DMS53 (cell line): ENCODE results near the gene PLEKHH3.
A peak's percentile ranks its signal among the peaks of the same experiment; 100 is the strongest.

Experiments
- DNase-seq: peaks from one replicate; lab custom pipeline; 2025; lab: John Stamatoyannopoulos, UW

PLEKHH3 gene

GRCh38 chr17:42685831-42686230 is 9.0 kb upstream of the PLEKHH3 start:
- DNase-seq = no peak

- DNase-seq = no peak
Observed at GRCh38 chr17:42684929-42685556, 8.2 kb upstream of the PLEKHH3 start.

- peak; percentile 36 for DNase-seq
Observed at GRCh38 chr17:42683407-42684034, 6.7 kb upstream of the PLEKHH3 start.

GRCh38 chr17:42682722-42683403 is 6.1 kb upstream of the PLEKHH3 start:
- DNase-seq = peak; percentile 89

GRCh38 chr17:42681976-42682721 is 5.4 kb upstream of the PLEKHH3 start, which contains the start of gene CNTNAP1:
CNTNAP1 (plus strand) TSS chr17:42682531; CDS start chr17:42682830, 299 bp downstream.
- DNase-seq = peak; percentile 89

- peak; percentile 70 for DNase-seq
Observed at GRCh38 chr17:42680331-42680808, 3.6 kb upstream of the PLEKHH3 start.

- DNase-seq = peak; percentile 97
Observed at GRCh38 chr17:42679492-42680330, 2.9 kb upstream of the PLEKHH3 start.

- peak; percentile 78 for DNase-seq
Observed at GRCh38 chr17:42678951-42679491, 2.2 kb upstream of the PLEKHH3 start.

GRCh38 chr17:42677921-42678781 is 1.4 kb upstream of the PLEKHH3 start:
- peak; percentile 98 for DNase-seq

GRCh38 chr17:42677012-42677857 is 441 bp upstream of the PLEKHH3 start:
- DNase-seq = peak; percentile 100

GRCh38 chr17:42675965-42676423 is 800 bp downstream of the PLEKHH3 start:
- peak; percentile 86 for DNase-seq

- peak; percentile 64 for DNase-seq
Observed at GRCh38 chr17:42675348-42675964, 1.3 kb downstream of the PLEKHH3 start.

GRCh38 chr17:42674755-42675347 is 1.9 kb downstream of the PLEKHH3 start:
- peak; percentile 67 for DNase-seq

- DNase-seq = peak; percentile 33
Observed at GRCh38 chr17:42673885-42674754, 2.7 kb downstream of the PLEKHH3 start.

GRCh38 chr17:42673266-42673884 is 3.4 kb downstream of the PLEKHH3 start:
- no peak for DNase-seq

- no peak for DNase-seq
Observed at GRCh38 chr17:42672038-42672437, 4.8 kb downstream of the PLEKHH3 start.
